ENCODE results near the gene OPN3. TPM values are rescaled to one million over a fixed set of nuclear protein-coding genes. Genes with fewer than 3 reads are reported as not detected.
"Not testable (repeated sequence)": the region's sequence is repeated elsewhere in the genome, so short reads cannot be mapped to it uniquely, and the experiment has no call there.

The OPN3 gene
- total RNA-seq, 1 experiment from 2014 or later = 10.0 TPM

- H3K27ac ChIP-seq (ENCODE audit: insufficient read length, low read depth, low read length) = no peak overlapping the region
- H3K9me3 ChIP-seq (ENCODE audit: control insufficient read depth, low read depth, low read length) = no peaks in the 10 kb centered on the region
- WGBS (ENCODE audit: extremely low coverage, insufficient read length, low lambda C conversion rate) = no CpG with 5 or more reads among the region's 5 CpGs
- H3K36me3 Mint-ChIP-seq (ENCODE audit: insufficient read depth in 1 of 3, low read depth in 3 of 3) = no peaks in the 10 kb centered on the region
- H2BK15ac ChIP-seq (ENCODE audit: low read depth, low read length) = no peak overlapping the region
- no peak overlapping the region for H3K27ac Mint-ChIP-seq
- H2AFZ ChIP-seq (ENCODE audit: low read length) = no peak overlapping the region
- H2BK12ac ChIP-seq (ENCODE audit: insufficient read length, low read depth, low read length) = no peak overlapping the region
- H3K9me3 Mint-ChIP-seq = no peaks in the 10 kb centered on the region
- H3K27me3 Mint-ChIP-seq (ENCODE audit: low read depth) = no peaks in the 10 kb centered on the region
- no peak overlapping the region for H4K8ac ChIP-seq (replicated peaks; ENCODE audit: insufficient read length, low read depth, low read length)
- no peak overlapping the region for H2BK20ac ChIP-seq (ENCODE audit: low read depth, low read length, poor library complexity, severe bottlenecking)
- H4K20me1 ChIP-seq (ENCODE audit: control insufficient read depth, insufficient read depth, insufficient read length) = no peaks in the 10 kb centered on the region
- H3K4me1 ChIP-seq (ENCODE audit: insufficient read depth, low read length) = no peaks in the 10 kb centered on the region
- no peak overlapping the region for H3K4me3 Mint-ChIP-seq
- H3K27me3 ChIP-seq (ENCODE audit: insufficient read depth, low read length) = no peaks in the 10 kb centered on the region
- no peak overlapping the region for H3K14ac ChIP-seq (ENCODE audit: insufficient read depth, low read length)
- H3K79me2 ChIP-seq (ENCODE audit: insufficient read depth, low read length) = no peaks in the 10 kb centered on the region
- H3K4ac ChIP-seq (ENCODE audit: low read depth, low read length) = no peak overlapping the region
- H3T11ph ChIP-seq (ENCODE audit: low read length) = no peak overlapping the region
- no peak overlapping the region for H4K91ac ChIP-seq (ENCODE audit: insufficient read length, low read depth, low read length)
- peaks cover 2 to 3% of the 10 kb centered on the region in 2 experiments; a peak in 3 of 4 replicates for H3K4me1 Mint-ChIP-seq
- H3K9ac ChIP-seq (ENCODE audit: extremely low read depth, insufficient read length, low read length) = no peak overlapping the region
- H2AK5ac ChIP-seq (ENCODE audit: insufficient read length, low read length) = no peak overlapping the region
- H3K56ac ChIP-seq (ENCODE audit: insufficient read length, low read depth, low read length) = no peak overlapping the region
- no peak overlapping the region for H2BK5ac ChIP-seq (ENCODE audit: insufficient read length, low read length)
- no peak for TF ChIP-seq CTCF (conservative IDR thresholded peaks at IDR 0.05)
- H3K79me1 ChIP-seq (ENCODE audit: insufficient read depth, low read depth, low read length, poor library complexity, severe bottlenecking) = no peaks in the 10 kb centered on the region
- no peak overlapping the region for H2BK120ac ChIP-seq (ENCODE audit: low read depth, low read length, poor library complexity, severe bottlenecking)
- H3K23ac ChIP-seq (ENCODE audit: insufficient read length, low read depth, low read length) = no peak overlapping the region
- H4K5ac ChIP-seq (ENCODE audit: insufficient read length, low read depth, low read length) = no peak overlapping the region
- H3K23me2 ChIP-seq (ENCODE audit: insufficient read length, low read depth, low read length, poor library complexity, severe bottlenecking) = no peaks in the 10 kb centered on the region
- H3K4me2 ChIP-seq (ENCODE audit: insufficient read depth, insufficient read length, low read length) = no peak overlapping the region
- H3K18ac ChIP-seq (ENCODE audit: insufficient read length, low read depth, low read length) = no peak overlapping the region
- DNase-seq = no peak
These were observed 20.3 kb upstream of the OPN3 start for GRCh38 chr1:241660424-241660972.

GRCh38 chr1:241659016-241659415 lies 18.8 kb upstream of the OPN3 start:
- not testable (repeated sequence) for H3K79me1 ChIP-seq (ENCODE audit: insufficient read depth, low read depth, low read length, poor library complexity, severe bottlenecking); H2BK12ac ChIP-seq (ENCODE audit: insufficient read length, low read depth, low read length); DNase-seq; H3K18ac ChIP-seq (ENCODE audit: insufficient read length, low read depth, low read length); H2BK15ac ChIP-seq (ENCODE audit: low read depth, low read length); H3K36me3 Mint-ChIP-seq (ENCODE audit: insufficient read depth in 1 of 3, low read depth in 3 of 3); H3K23ac ChIP-seq (ENCODE audit: insufficient read length, low read depth, low read length); H3K23me2 ChIP-seq (ENCODE audit: insufficient read length, low read depth, low read length, poor library complexity, severe bottlenecking); H3K14ac ChIP-seq (ENCODE audit: insufficient read depth, low read length); H2AFZ ChIP-seq (ENCODE audit: low read length); H2BK20ac ChIP-seq (ENCODE audit: low read depth, low read length, poor library complexity, severe bottlenecking); H3K4ac ChIP-seq (ENCODE audit: low read depth, low read length); H3K4me3 Mint-ChIP-seq; H3K4me1 Mint-ChIP-seq; H2BK120ac ChIP-seq (ENCODE audit: low read depth, low read length, poor library complexity, severe bottlenecking); H3K27ac Mint-ChIP-seq; H3K79me2 ChIP-seq (ENCODE audit: insufficient read depth, low read length); H3K4me1 ChIP-seq (ENCODE audit: insufficient read depth, low read length); H3K27ac ChIP-seq (ENCODE audit: insufficient read length, low read depth, low read length); H4K91ac ChIP-seq (ENCODE audit: insufficient read length, low read depth, low read length); H2BK5ac ChIP-seq (ENCODE audit: insufficient read length, low read length); H2AK5ac ChIP-seq (ENCODE audit: insufficient read length, low read length); H3K9me3 ChIP-seq (ENCODE audit: control insufficient read depth, low read depth, low read length); H3K27me3 Mint-ChIP-seq (ENCODE audit: low read depth); H3T11ph ChIP-seq (ENCODE audit: low read length); H4K20me1 ChIP-seq (ENCODE audit: control insufficient read depth, insufficient read depth, insufficient read length); H3K27me3 ChIP-seq (ENCODE audit: insufficient read depth, low read length); H3K9ac ChIP-seq (ENCODE audit: extremely low read depth, insufficient read length, low read length); H4K8ac ChIP-seq (replicated peaks; ENCODE audit: insufficient read length, low read depth, low read length); H3K9me3 Mint-ChIP-seq; H3K56ac ChIP-seq (ENCODE audit: insufficient read length, low read depth, low read length); H3K4me2 ChIP-seq (ENCODE audit: insufficient read depth, insufficient read length, low read length); H4K5ac ChIP-seq (ENCODE audit: insufficient read length, low read depth, low read length)
- whole genome bisulfite sequencing (ENCODE audit: extremely low coverage, insufficient read length, low lambda C conversion rate) = no CpG with 5 or more reads among the region's 2 CpGs

Measured in H9 (cell line).